ENCODE results near the gene TMEM132D.

The TMEM132D gene

DNA sequence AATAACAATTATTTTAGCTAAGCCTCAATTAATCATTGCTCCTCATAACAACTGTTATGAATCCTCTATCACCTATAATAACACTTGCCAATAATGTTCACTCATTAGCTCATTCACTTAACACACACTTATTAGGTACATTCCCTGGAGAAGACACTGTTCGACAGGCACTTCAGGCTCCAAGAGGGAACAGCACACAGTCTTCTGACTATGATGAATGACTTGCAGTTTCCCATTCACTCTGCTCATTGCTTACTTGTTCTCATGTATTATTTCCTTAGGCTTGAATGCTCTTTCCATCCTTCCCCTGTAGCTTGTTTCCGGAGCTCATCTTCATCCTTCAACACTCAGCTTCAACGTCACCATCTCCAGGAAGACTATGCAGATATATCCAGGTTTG is 437.3 kb downstream of the TMEM132D start:
- no peak for DNase-seq

DNA sequence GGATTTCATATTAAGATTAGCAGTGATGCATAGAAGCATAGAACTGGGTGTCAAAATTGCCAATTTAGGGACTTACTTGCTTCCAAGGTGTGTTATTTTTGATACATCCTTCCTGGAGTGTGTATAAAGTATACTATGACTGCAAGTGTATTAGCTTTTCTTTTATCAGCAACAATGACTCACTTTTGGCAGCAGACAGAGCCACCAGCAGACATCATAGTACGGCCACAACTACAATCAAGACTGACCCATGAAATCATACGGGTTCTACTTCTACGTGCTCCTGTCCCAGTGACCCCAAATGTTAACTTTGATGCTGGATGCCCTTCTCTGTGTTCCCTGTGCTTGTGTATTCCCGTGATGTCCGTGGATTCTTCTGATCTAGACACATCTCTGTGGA is 443.9 kb downstream of the TMEM132D start:
- no peak for DNase-seq

- DNase-seq, result no peak
These were observed 457.1 kb downstream of the TMEM132D start for GRCh38 chr12:129446696-129447095.

- no peak for DNase-seq
These were observed 463.5 kb downstream of the TMEM132D start for GRCh38 chr12:129440278-129440677.

DNA sequence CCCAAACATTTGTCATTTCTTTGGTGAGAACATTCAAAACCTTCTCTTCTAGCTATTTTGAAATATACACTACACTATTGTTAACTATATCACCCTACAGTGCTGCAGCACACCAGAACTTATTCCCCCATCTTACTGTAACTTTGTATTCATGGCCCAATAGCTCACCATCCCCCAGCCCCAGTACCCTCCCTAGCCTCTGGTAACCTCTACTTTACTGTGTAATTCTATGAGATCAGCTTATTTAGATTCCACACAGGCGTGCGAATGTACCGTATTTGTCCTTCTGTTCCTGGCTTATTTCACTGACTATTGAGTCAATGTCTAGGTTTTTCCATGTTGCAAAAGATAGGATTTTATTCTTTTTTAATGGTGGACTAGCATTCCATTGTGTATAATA is 469.0 kb downstream of the TMEM132D start:
- DNase-seq, result no peak

DNA sequence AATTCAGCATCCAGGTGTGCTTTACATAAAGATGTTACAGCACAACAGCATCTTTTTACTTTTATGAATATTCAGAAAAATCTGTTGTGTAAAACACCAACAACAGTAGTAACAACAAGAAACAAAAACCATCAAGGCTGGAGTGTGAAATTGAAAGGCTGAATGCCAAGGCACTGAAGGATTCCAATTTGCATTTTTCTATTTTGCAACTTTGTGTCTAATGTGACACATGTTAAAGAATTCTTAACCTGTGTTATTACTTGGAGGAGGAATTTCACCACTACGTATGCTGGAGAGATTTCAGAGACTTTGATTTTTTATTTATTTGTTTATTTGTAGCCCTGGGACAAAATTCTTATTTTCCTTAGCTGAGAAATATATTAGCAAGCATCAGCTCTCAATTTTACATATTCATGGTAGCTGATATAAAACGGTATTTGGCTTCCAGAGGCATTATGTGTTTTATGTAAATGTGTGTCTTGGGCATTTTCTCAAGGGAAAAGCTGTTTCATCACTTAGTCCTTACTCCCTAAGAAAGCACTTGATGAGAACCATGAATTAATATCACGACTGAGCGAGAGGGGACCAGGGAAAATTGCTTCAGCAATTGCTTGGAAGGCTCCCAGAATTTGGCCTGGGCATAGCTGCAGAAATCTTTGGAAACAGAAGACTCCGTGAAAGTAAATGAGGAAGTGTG is 475.4 kb downstream of the TMEM132D start:
- no peak for DNase-seq

GRCh38 chr12:129423041-129423580 is 480.7 kb downstream of the TMEM132D start:
- DNase-seq, result no peak

- DNase-seq, result no peak
These were observed 490.5 kb downstream of the TMEM132D start for GRCh38 chr12:129413295-129413694.

DNA sequence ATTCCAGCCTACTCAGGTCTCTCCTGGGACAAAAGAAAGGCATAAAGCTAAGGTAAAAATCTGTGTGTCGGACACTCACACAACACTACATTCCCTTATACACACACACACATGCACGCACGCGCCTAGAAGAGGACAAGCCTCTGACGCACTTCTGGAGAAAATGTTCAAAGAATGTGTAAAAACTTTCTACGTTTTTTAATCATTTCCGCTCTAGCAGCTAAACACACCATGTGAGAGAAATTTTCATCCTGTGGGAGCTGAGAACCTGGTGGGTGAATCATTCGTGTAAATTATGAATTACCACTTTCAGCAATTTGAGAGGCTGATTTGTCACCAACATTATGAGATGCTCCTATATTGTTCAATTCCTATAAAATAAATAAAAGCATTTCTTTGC is 494.5 kb downstream of the TMEM132D start:
- DNase-seq, result no peak

- DNase-seq, result no peak
These were observed 499.3 kb downstream of the TMEM132D start for GRCh38 chr12:129404556-129404955.

DNA sequence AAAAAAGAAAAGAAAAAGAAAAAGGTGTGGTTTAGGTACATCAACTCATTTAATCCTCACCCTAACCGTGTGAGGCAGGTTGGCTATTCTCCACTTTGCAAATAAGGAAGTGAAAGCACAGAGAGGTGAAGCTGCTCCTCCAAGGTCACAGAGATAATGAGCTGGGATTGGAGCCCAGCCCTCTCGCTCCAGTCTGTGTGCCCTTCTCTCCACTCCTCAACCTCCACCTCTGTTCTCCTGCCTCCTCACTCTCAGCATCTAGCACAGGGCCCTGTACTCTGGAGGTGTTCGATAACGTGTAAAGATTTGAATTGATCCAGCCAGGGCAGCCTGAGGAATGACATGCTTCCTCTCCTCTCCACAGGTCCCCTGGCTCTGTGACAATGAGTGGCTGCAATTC is 502.3 kb downstream of the TMEM132D start:
- DNase-seq, result no peak

DNA sequence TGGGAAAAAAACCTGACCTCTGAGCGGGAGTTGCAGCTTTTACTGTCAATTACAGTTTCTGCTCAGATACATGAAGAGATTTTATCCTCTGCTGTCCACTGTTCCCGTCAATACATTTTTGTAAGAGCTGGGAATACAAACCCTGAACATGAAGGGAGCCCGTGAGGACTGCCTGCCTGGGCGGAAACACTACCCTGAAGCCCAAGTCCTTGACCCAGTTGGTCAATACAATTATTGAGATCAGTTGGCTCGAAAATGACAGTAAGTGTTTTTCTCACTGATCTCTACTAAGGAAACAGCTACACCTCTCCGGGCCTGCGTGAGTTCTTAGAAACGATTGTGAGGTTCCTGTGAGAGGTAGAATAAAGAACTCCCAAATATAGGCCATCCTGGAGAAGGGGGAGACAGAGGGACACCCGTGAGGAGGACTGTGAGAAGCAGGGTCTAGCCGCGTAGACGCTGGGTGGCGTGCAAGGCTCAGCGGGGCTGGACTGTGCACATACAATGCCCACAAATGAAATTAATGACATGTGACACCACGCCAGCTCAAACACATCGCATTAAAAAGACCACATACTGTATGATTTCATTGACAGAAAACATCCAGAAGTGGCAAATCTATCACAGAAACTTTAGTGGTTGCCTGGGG is 509.5 kb downstream of the TMEM132D start:
- DNase-seq, result no peak

- DNase-seq, result no peak
These were observed 510.4 kb downstream of the TMEM132D start for GRCh38 chr12:129393357-129393937.

- no peak for DNase-seq
These were observed 518.2 kb downstream of the TMEM132D start for GRCh38 chr12:129385637-129385990.

- DNase-seq, result no peak
These were observed 519.9 kb downstream of the TMEM132D start for GRCh38 chr12:129383956-129384355.

DNA sequence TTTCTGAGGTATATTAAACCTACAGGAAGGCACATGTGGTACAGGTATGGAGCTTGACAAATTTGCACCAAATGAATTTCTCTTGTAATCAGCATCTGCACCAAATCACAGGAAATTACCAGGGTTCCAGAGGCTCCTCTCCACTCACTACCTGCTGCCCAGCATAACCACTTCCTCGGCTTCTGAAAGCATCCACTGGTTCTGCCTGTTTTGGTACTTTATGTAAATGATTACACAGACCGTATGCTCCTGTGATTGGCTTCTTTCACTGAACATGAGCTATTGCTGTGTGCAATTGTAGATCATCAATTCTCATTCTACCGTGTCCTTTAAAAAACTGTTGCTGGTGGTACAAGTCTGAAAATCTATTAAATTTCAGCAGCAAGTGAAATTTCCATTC is 522.1 kb downstream of the TMEM132D start:
- no peak for DNase-seq

DNA sequence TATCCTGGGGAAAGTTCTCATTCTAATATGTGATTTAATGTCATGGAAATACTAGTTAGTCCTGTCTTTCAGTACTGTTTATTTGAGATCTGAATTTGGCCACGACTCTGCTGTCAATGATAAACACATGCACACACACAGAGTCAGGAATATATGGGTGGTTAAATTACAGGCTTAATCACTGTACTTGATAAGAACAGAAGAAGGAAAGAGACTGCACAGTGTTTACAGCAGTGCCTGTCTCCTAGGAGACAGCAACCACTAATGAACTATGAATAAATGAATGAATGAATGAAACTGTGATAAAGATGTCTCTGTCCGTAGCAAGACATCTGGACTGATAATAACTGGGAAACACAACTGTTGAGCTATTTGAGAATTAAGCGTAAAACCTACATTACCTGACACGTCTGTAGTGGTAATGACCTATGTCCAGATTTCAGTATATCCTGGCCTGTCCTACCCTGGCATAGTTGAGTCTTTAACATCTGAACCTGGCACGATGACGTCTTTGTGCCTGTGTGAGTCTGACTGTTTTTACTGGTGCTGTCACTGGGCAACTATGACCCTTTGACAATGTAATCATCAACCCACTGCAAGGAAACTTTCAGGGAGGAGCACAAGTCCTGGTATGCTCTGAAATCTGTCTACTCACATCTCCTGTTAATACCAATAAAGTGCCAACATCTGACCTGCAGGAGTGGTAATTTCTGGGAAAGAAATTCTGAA is 524.6 kb downstream of the TMEM132D start:
- no peak for DNase-seq

- DNase-seq, result no peak
These were observed 525.3 kb downstream of the TMEM132D start for GRCh38 chr12:129378496-129378895.

DNA sequence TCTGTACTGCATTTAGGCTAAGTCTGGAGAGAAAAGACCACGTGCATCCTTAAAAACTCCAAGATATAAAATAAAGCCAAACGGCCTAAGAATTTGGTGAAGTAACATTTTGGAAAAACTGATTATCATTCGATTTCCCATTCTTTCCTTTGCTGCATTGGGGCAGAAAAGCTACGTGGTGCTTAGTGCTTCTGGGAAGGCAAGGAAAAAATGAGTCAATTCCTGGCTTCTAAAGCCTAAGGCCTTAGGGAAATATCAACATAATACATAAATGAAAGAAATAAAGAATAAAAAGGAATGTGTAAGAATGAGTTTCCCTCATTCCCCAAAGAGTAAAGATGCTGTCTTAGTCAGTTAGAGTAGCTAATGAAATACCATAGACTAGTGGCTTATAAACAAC is 530.1 kb downstream of the TMEM132D start:
- no peak for DNase-seq

- DNase-seq, result no peak
These were observed 530.9 kb downstream of the TMEM132D start for GRCh38 chr12:129372876-129373275.

DNA sequence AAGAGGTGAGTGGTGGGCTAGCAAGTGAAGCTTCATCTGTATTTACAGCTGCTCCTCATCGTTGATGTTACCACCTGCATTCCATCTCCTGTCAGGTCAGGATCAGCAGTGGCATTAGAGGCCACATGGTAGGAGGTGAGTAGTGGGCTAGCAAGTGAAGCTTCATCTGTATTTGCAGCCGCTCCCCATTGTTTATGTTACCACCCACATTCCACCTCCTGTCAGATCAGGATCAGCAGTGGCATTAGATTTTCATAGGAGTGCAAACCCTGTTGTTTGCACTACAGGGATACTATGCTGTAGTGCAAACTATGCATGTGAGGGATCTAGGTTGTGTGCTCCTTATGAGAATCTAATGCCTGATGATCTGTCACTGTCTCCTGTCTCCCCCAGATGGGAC is 531.5 kb downstream of the TMEM132D start:
- DNase-seq, result no peak

DNA sequence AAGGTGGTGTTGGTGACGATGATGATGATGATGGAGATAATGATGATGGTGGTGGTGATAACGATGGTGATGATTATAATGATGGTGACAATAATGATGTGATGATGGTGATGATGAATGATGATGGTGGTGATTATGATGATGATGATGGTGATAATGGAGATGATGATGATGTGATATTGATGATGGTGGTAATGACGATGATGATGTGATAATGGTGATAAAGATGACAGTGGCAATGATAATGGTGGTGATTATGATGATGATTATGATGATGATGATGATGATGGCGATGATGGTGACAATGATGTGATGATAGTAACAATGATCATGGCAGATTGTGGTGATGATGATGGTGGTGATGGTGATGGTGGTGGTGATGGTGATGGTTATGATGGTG is 532.6 kb downstream of the TMEM132D start:
- no peak for DNase-seq
